Duodenal mucosa (tissue), 2 donors: ENCODE measurements around the gene FLYWCH2.
"Not testable (repeated sequence)": the region's sequence is repeated elsewhere in the genome, so short reads cannot be mapped to it uniquely, and the experiment has no call there.

ENCODE experiments used
- H3K27ac ChIP-seq: one replicate; pipeline ENCODE4 v1.7.0; 2013; ENCODE audit warnings: low read depth, low read length
- H3K27me3 ChIP-seq, 2 donors: one replicate each; pipeline ENCODE4 v1.7.0; 2013; ENCODE audit warnings: low read length in 2 of 2, control low read depth in 1 of 2; ENCODE audit not compliant: insufficient read depth in 2 of 2, control insufficient read depth in 1 of 2
- H3K36me3 ChIP-seq, 2 donors: one replicate each; pipeline ENCODE4 v1.7.0; 2013; ENCODE audit warnings: low read length in 2 of 2, control low read depth in 1 of 2; ENCODE audit not compliant: insufficient read depth in 2 of 2, control insufficient read depth in 1 of 2
- H3K4me1 ChIP-seq, 2 donors: one replicate each; pipeline ENCODE4 v1.7.0; 2013; ENCODE audit warnings: low read length in 2 of 2, control low read depth in 1 of 2; ENCODE audit not compliant: insufficient read depth in 2 of 2, control insufficient read depth in 1 of 2
- H3K4me3 ChIP-seq, 2 donors: one replicate each; pipeline ENCODE4 v1.7.0; 2013; ENCODE audit warnings: low read length in 2 of 2, low read depth in 1 of 2
- H3K9ac ChIP-seq, 2 donors: one replicate each; pipeline ENCODE4 v1.7.0; 2013; ENCODE audit warnings: low read length in 2 of 2, low read depth in 1 of 2
- H3K9me3 ChIP-seq, 2 donors: one replicate each; pipeline ENCODE4 v1.7.0; 2013; ENCODE audit warnings: low read length in 2 of 2, control low read depth in 1 of 2; ENCODE audit not compliant: control insufficient read depth in 1 of 2

The FLYWCH2 gene

GRCh38 chr16:2927010-2927646, 44.1 kb downstream of the FLYWCH2 start:
- H3K9ac ChIP-seq: no peak overlapping the region

DNA sequence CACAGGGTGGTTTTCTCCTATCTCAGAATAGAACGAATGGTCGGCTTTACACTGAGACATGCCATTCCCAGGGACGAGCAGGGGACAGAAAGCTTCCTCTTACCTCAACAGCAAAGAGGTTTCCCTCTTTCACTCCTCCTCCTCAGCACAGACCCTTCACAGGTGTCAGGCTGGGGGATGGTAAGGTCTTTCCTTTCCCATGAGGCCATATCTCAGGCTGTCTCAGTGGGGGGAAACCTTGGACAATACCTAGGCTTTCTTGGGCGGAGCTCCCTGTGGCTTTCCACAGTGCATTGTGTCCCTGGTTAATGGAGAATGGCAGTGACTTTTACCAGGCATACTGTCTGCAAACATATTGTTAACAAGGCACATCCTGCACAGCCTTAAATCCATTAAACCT, 45.1 kb downstream of the FLYWCH2 start:
- H3K9ac ChIP-seq, H3K27me3 ChIP-seq, H3K9me3 ChIP-seq, H3K4me3 ChIP-seq, H3K4me1 ChIP-seq, H3K27ac ChIP-seq: not testable (repeated sequence)
- H3K36me3 ChIP-seq: peaks cover 0 to 14% of the 10 kb centered on the region in 2 donors

More at GRCh38 chr16:2927010-2927646, 44.1 kb downstream of the FLYWCH2 start:
- H3K27ac ChIP-seq: no peak overlapping the region
- H3K27me3 ChIP-seq: no peaks in the 10 kb centered on the region
- H3K4me1 ChIP-seq: peaks cover 0 to 4% of the 10 kb centered on the region in 2 donors
- H3K4me3 ChIP-seq: peak overlapping the region; percentile 34 to 44
- peaks cover 0 to 15% of the 10 kb centered on the region in 2 donors for H3K36me3 ChIP-seq
- H3K9me3 ChIP-seq: no peaks in the 10 kb centered on the region

DNA sequence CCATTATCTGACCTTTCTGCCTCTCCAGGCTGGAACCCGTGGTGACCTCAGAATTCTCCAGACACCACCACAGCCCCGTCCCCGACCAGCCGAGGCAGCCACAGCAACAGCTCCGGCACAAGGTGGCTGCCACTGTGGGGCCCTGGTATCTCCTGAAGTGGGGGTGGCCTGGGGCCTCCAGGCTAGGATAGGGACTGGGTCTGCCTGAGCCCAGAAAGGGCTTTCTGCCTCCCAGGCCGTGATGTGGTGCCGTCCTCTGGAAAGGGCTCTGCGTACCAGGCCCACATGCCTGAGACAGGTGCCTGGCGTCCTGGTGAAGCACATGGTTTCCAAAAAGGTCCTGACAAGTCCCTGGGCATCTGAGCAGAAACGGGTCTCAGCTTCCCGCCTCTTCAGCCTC, 45.8 kb downstream of the FLYWCH2 start:
- Histone ChIP-seq H3K36me3 (peaks cover under 1 to 19% of the 10 kb centered on the region in 2 donors), H3K27ac (no peak overlapping the region), H3K9me3 (no peaks in the 10 kb centered on the region)

GRCh38 chr16:2929693-2930092, 46.7 kb downstream of the FLYWCH2 start:
- no peak overlapping the region for H3K4me3 ChIP-seq
- no peaks in the 10 kb centered on the region for H3K9me3 ChIP-seq
- H3K36me3 ChIP-seq: peaks cover 4 to 28% of the 10 kb centered on the region in 2 donors

More for the DNA sequence above, 45.8 kb downstream of the FLYWCH2 start:
- Histone ChIP-seq H3K4me3 (no peak overlapping the region), H3K27me3 (no peaks in the 10 kb centered on the region), H3K9ac (no peak overlapping the region), H3K4me1 (peaks cover 0 to 4% of the 10 kb centered on the region in 2 donors)

DNA sequence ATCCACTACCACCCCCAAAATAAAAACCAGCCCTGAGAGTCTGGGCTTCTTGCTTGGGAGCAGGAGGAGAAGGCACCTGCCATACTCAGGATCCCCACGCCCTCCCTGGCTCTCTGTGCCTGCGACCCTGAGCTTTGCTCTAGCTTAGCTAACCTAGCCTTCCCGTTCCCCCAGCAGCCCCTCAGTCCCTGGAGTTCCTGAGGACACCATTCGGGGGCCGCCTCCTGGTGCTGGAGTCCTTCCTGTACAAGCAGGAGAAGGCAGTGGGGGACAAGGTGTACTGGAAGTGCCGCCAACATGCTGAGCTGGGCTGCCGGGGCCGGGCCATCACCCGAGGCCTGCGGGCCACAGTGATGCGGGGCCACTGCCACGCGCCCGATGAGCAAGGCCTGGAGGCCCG, 47.2 kb downstream of the FLYWCH2 start:
- no peak overlapping the region for H3K4me3 ChIP-seq
- no peak overlapping the region for H3K27ac ChIP-seq
- H3K36me3 ChIP-seq: peaks cover 4 to 28% of the 10 kb centered on the region in 2 donors
- peaks cover 0 to 4% of the 10 kb centered on the region in 2 donors for H3K4me1 ChIP-seq
- H3K27me3 ChIP-seq: no peaks in the 10 kb centered on the region
- no peak overlapping the region for H3K9ac ChIP-seq
- no peaks in the 10 kb centered on the region for H3K9me3 ChIP-seq

More at GRCh38 chr16:2929693-2930092, 46.7 kb downstream of the FLYWCH2 start:
- Histone ChIP-seq H3K9ac (no peak overlapping the region), H3K4me1 (peaks cover 0 to 4% of the 10 kb centered on the region in 2 donors), H3K27me3 (no peaks in the 10 kb centered on the region), H3K27ac (no peak overlapping the region)

- not testable (repeated sequence) for H3K9me3 ChIP-seq, H3K4me3 ChIP-seq, H3K4me1 ChIP-seq, H3K27ac ChIP-seq, H3K9ac ChIP-seq, H3K27me3 ChIP-seq
- H3K36me3 ChIP-seq: peaks cover 4 to 34% of the 10 kb centered on the region in 2 donors
Observed at GRCh38 chr16:2931231-2931914, 48.4 kb downstream of the FLYWCH2 start.

- H3K9ac ChIP-seq: no peak overlapping the region
Observed at GRCh38 chr16:2933136-2933535, 50.1 kb downstream of the FLYWCH2 start.

GRCh38 chr16:2933701-2934100, 50.7 kb downstream of the FLYWCH2 start:
- peaks cover 4 to 54% of the 10 kb centered on the region in 2 donors for H3K36me3 ChIP-seq
- no peak overlapping the region for H3K9ac ChIP-seq
- no peak overlapping the region for H3K27ac ChIP-seq
- H3K4me1 ChIP-seq: no peaks in the 10 kb centered on the region
- H3K27me3 ChIP-seq: no peaks in the 10 kb centered on the region
- H3K9me3 ChIP-seq: no peaks in the 10 kb centered on the region
- H3K4me3 ChIP-seq: no peak overlapping the region

More at GRCh38 chr16:2933136-2933535, 50.1 kb downstream of the FLYWCH2 start:
- Histone ChIP-seq H3K27me3 (no peaks in the 10 kb centered on the region), H3K4me1 (no peaks in the 10 kb centered on the region), H3K36me3 (peaks cover 4 to 51% of the 10 kb centered on the region in 2 donors), H3K4me3 (no peak overlapping the region), H3K9me3 (no peaks in the 10 kb centered on the region), H3K27ac (no peak overlapping the region)

DNA sequence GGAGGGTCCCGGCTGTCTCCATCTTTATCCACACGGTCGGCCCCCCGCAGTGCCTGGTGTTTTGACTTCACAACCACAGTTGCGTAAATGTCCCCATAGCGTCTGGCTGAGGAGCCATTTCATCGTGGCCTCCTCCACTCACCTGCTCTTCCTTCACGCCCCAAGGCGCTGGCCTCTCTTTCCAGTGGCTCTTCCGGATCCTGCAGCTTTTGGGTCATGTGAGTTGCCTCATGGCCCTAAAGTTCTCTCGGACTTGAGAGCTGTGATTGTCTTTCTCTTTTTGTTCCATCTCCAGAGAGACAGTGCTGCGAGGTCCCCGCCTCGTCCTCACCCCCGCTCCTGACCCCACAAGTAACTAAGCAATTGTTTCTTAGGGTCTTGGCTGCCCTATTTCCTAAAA, 51.4 kb downstream of the FLYWCH2 start:
- Histone ChIP-seq H3K9ac (no peak overlapping the region), H3K4me3 (no peak overlapping the region), H3K4me1 (no peaks in the 10 kb centered on the region), H3K36me3 (peaks cover 4 to 62% of the 10 kb centered on the region in 2 donors), H3K27ac (no peak overlapping the region), H3K9me3 (no peaks in the 10 kb centered on the region), H3K27me3 (no peaks in the 10 kb centered on the region)

GRCh38 chr16:2936436-2937011, 53.5 kb downstream of the FLYWCH2 start:
- Histone ChIP-seq H3K4me1 (no peaks in the 10 kb centered on the region), H3K9me3 (no peaks in the 10 kb centered on the region), H3K27me3 (no peaks in the 10 kb centered on the region), H3K4me3 (no peak overlapping the region), H3K36me3 (peaks cover 11 to 69% of the 10 kb centered on the region in 2 donors), H3K9ac (no peak overlapping the region), H3K27ac (no peak overlapping the region)
